ENCODE measurements around the gene DAPK1. TPM values are rescaled to one million over a fixed set of nuclear protein-coding genes. Genes with fewer than 3 reads are reported as not detected.

DAPK1 gene
- total and polyA plus RNA-seq, 4 donors: 33.0 to 301 (median 94.1) TPM

DNA sequence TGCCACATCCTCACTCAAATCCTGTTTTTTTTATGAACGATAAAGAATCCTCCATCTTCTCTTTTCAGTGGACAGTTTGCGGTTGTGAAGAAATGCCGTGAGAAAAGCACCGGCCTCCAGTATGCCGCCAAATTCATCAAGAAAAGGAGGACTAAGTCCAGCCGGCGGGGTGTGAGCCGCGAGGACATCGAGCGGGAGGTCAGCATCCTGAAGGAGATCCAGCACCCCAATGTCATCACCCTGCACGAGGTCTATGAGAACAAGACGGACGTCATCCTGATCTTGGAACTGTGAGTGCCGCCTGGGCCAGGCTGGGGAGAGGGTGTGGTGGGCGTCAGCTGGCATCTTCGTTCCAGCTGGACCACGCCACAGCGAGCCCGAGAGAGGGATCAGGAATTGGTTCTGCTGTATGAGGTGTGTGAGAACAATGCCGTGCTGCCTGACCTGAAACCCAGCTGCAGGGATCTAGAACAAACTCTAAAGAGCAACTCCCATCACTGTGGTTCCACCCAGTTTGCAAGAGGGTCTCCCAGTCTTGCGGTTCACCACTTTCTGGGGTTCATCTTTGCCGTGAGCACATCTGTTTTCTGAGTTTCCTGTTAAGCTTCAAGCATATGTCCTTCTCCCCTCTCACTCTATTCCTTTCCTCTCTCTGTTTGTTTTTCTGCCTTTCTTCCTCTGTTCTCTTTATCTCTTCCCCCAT lies 107.4 kb downstream of the DAPK1 start:
- DNase-seq (no peak), ATAC-seq (ENCODE audit: insufficient read depth, low FRiP score) (no peak)
- Histone ChIP-seq H3K9me3 (ENCODE audit: control insufficient read depth in 4 of 4, insufficient read depth in 3 of 4, low read length in 3 of 4) (no peaks in the 10 kb centered on the region), H3K4me1 (ENCODE audit: control insufficient read depth in 5 of 5, insufficient read depth in 5 of 5, low read length in 5 of 5) (peaks cover 0 to 36% (median 16%) of the 10 kb centered on the region in 5 donors), H3K4me3 (no peak overlapping the region), H3K27ac (ENCODE audit: low read depth in 1 of 2, low read length in 1 of 2) (no peak overlapping the region), H3K9ac (ENCODE audit: insufficient read depth in 1 of 2, low read length in 2 of 2) (no peak overlapping the region), H3K27me3 (ENCODE audit: control insufficient read depth in 3 of 3, insufficient read depth in 3 of 3, low read length in 2 of 3) (no peaks in the 10 kb centered on the region), H3K36me3 (ENCODE audit: control insufficient read depth in 4 of 4, insufficient read depth in 4 of 4, low read length in 4 of 4) (peaks cover 0 to 30% (median 14%) of the 10 kb centered on the region in 4 donors)
- WGBS, 2 donors: 80 to 87% methylated on average over 23 of the region's 23 CpGs
- TF ChIP-seq, protein P1, sequence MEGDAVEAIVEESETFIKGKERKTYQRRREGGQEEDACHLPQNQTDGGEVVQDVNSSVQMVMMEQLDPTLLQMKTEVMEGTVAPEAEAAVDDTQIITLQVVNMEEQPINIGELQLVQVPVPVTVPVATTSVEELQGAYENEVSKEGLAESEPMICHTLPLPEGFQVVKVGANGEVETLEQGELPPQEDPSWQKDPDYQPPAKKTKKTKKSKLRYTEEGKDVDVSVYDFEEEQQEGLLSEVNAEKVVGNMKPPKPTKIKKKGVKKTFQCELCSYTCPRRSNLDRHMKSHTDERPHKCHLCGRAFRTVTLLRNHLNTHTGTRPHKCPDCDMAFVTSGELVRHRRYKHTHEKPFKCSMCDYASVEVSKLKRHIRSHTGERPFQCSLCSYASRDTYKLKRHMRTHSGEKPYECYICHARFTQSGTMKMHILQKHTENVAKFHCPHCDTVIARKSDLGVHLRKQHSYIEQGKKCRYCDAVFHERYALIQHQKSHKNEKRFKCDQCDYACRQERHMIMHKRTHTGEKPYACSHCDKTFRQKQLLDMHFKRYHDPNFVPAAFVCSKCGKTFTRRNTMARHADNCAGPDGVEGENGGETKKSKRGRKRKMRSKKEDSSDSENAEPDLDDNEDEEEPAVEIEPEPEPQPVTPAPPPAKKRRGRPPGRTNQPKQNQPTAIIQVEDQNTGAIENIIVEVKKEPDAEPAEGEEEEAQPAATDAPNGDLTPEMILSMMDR (IDR thresholded peaks at IDR 0.05; ENCODE audit: control extremely low read depth, extremely low read depth): no peak

DNA sequence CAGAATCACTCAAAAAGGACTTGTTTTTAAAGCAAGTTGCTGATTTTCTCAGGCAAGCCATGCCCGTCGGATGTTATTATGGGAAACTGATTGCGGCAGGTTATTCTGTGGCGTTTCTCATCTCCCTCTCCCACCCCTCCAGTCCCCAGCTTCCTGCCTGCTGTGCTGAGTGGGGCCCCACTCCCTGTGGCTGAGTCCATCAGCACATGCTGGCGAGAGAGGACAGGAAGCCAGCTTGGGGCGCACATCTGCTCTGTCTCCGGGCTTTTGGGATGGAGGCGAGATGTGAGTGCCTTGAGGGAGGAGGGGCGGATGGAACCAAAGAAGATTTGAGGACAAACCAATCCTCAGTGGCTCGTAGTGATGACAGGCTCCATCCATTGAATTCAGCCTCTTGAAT lies 108.0 kb downstream of the DAPK1 start:
- WGBS, 2 donors: 41 to 64% methylated on average over 10 of the region's 10 CpGs
- TF ChIP-seq, protein P1 (IDR thresholded peaks at IDR 0.05; ENCODE audit: control extremely low read depth, extremely low read depth): no peak

DNA sequence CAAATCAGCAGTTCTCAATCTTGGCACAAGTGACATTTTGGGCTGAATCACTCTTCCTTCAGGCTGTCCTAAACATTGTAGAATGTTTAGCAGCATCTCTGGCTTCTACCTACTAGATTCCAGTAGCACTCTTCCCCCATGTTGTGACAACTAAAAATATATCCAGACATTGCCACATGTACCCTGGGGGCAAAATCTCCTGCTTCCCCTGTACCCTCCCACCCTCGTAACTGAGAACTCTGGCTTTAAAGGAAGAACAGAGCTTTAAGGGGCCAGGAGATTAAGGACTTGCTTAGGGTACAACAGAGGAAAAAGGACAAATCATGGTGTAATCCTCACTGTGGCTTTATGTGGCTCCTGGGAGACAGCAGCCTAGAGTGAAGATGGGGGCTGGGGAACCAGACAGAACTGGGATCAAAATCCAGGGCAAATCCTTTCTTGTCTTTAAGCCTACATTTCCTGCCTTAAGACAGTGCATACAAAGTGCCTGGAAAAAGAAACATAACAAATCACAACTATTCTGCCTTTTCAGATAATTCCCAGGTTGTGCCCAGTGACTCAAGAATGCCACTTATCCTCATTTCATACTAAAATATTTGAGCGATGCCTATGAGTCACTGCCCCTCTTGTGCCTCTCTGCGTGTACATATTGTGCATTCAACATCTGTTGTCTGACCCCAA lies 109.3 kb downstream of the DAPK1 start:
- peak; percentile 54 for ATAC-seq (ENCODE audit: insufficient read depth, low FRiP score)
- Histone ChIP-seq H3K4me1 (ENCODE audit: control insufficient read depth in 5 of 5, insufficient read depth in 5 of 5, low read length in 5 of 5) (peaks cover 0 to 42% (median 20%) of the 10 kb centered on the region in 5 donors), H3K4me3 (no peak overlapping the region), H3K9me3 (ENCODE audit: control insufficient read depth in 4 of 4, insufficient read depth in 3 of 4, low read length in 3 of 4) (no peaks in the 10 kb centered on the region), H3K36me3 (ENCODE audit: control insufficient read depth in 4 of 4, insufficient read depth in 4 of 4, low read length in 4 of 4) (peaks cover 0 to 34% (median 14%) of the 10 kb centered on the region in 4 donors), H3K27ac (ENCODE audit: low read depth in 1 of 2, low read length in 1 of 2) (peak overlapping the region in 1 of 2 donors; percentile 77), H3K9ac (ENCODE audit: insufficient read depth in 1 of 2, low read length in 2 of 2) (no peak overlapping the region), H3K27me3 (ENCODE audit: control insufficient read depth in 3 of 3, insufficient read depth in 3 of 3, low read length in 2 of 3) (no peaks in the 10 kb centered on the region)
- WGBS, 2 donors: 66 to 80% methylated on average over 3 of the region's 3 CpGs
- TF ChIP-seq, protein P1 (IDR thresholded peaks at IDR 0.05; ENCODE audit: control extremely low read depth, extremely low read depth): no peak
- no peak for DNase-seq

More for the DNA sequence above, 108.0 kb downstream of the DAPK1 start:
- Histone ChIP-seq H3K4me1 (ENCODE audit: control insufficient read depth in 5 of 5, insufficient read depth in 5 of 5, low read length in 5 of 5) (peaks cover 0 to 36% (median 16%) of the 10 kb centered on the region in 5 donors), H3K9ac (ENCODE audit: insufficient read depth in 1 of 2, low read length in 2 of 2) (no peak overlapping the region), H3K36me3 (ENCODE audit: control insufficient read depth in 4 of 4, insufficient read depth in 4 of 4, low read length in 4 of 4) (peaks cover 0 to 30% (median 14%) of the 10 kb centered on the region in 4 donors), H3K27ac (ENCODE audit: low read depth in 1 of 2, low read length in 1 of 2) (peak overlapping the region in 1 of 2 donors; percentile 32), H3K27me3 (ENCODE audit: control insufficient read depth in 3 of 3, insufficient read depth in 3 of 3, low read length in 2 of 3) (no peaks in the 10 kb centered on the region), H3K4me3 (no peak overlapping the region), H3K9me3 (ENCODE audit: control insufficient read depth in 4 of 4, insufficient read depth in 3 of 4, low read length in 3 of 4) (no peaks in the 10 kb centered on the region)
- peak; percentile 49 to 63 (median 53) for DNase-seq
- ATAC-seq (ENCODE audit: insufficient read depth, low FRiP score): no peak

Measured in lung (tissue), 12 donors.